Measurements from ENCODE around the gene SV2A.

The SV2A gene

GRCh38 chr1:149917571-149918144, at the start of gene SV2A:
Gene SV2A, minus strand, starts transcription at chr1:149917844. Its CDS starts 4,004 bp downstream, at chr1:149913840.
- TF ChIP-seq SNAI2 (CRISPR knock-in tag; IDR thresholded peaks at IDR 0.05), result no peak
- no peak for TF ChIP-seq TOX (CRISPR knock-in tag; IDR thresholded peaks at IDR 0.05; ENCODE audit: borderline replicate concordance)
- TF ChIP-seq TCF4 (CRISPR knock-in tag; IDR thresholded peaks at IDR 0.05; ENCODE audit: borderline replicate concordance), result no peak
- TF ChIP-seq CSRNP3 (CRISPR knock-in tag; IDR thresholded peaks at IDR 0.05), result no peak
- no peak for TF ChIP-seq PATZ1 (CRISPR knock-in tag; IDR thresholded peaks at IDR 0.05; ENCODE audit: borderline replicate concordance)
- TF ChIP-seq PPARA (CRISPR knock-in tag; IDR thresholded peaks at IDR 0.05; ENCODE audit: borderline replicate concordance), result no peak
- TF ChIP-seq ESRRG (CRISPR knock-in tag; IDR thresholded peaks at IDR 0.05), result no peak
- no peak for TF ChIP-seq OSR1 (CRISPR knock-in tag; IDR thresholded peaks at IDR 0.05)
- TF ChIP-seq ZFP3 (CRISPR knock-in tag; IDR thresholded peaks at IDR 0.05), result no peak
- TF ChIP-seq ISL1 (CRISPR knock-in tag; IDR thresholded peaks at IDR 0.05), result no peak
- TF ChIP-seq ZFP30 (CRISPR knock-in tag; IDR thresholded peaks at IDR 0.05), result no peak
- no peak for TF ChIP-seq ZNF8 (CRISPR knock-in tag; IDR thresholded peaks at IDR 0.05)
- no peak for TF ChIP-seq RARB (CRISPR knock-in tag; IDR thresholded peaks at IDR 0.05)
- no peak for TF ChIP-seq BACH2 (CRISPR knock-in tag; IDR thresholded peaks at IDR 0.05; ENCODE audit: borderline replicate concordance)
- no peak for TF ChIP-seq CREB5 (CRISPR knock-in tag; IDR thresholded peaks at IDR 0.05; ENCODE audit: low read depth)
- TF ChIP-seq ARNTL (CRISPR knock-in tag; IDR thresholded peaks at IDR 0.05; ENCODE audit: borderline replicate concordance, low read depth), result no peak
- TF ChIP-seq GLIS3 (CRISPR knock-in tag; IDR thresholded peaks at IDR 0.05), result no peak
- no peak for TF ChIP-seq ZNF70 (CRISPR knock-in tag; IDR thresholded peaks at IDR 0.05)
- no peak for TF ChIP-seq CSDC2 (CRISPR knock-in tag; IDR thresholded peaks at IDR 0.05)
- TF ChIP-seq POU6F1 (CRISPR knock-in tag; IDR thresholded peaks at IDR 0.05; ENCODE audit: borderline replicate concordance, low read depth), result no peak

GRCh38 chr1:149967041-149967440, 49.4 kb upstream of the SV2A start:
- no peak for ATAC-seq
- TF ChIP-seq CSDC2 (CRISPR knock-in tag; IDR thresholded peaks at IDR 0.05) (no peak), ZFP30 (CRISPR knock-in tag; IDR thresholded peaks at IDR 0.05) (no peak), ZC3H10 (CRISPR knock-in tag; IDR thresholded peaks at IDR 0.05) (no peak), PPARA (CRISPR knock-in tag; IDR thresholded peaks at IDR 0.05; ENCODE audit: borderline replicate concordance) (no peak), CSRNP3 (CRISPR knock-in tag; IDR thresholded peaks at IDR 0.05) (no peak), TOX (CRISPR knock-in tag; IDR thresholded peaks at IDR 0.05; ENCODE audit: borderline replicate concordance) (no peak), ZNF70 (CRISPR knock-in tag; IDR thresholded peaks at IDR 0.05) (no peak), PATZ1 (CRISPR knock-in tag; IDR thresholded peaks at IDR 0.05; ENCODE audit: borderline replicate concordance) (no peak), ISL1 (CRISPR knock-in tag; IDR thresholded peaks at IDR 0.05) (no peak), TCF4 (CRISPR knock-in tag; IDR thresholded peaks at IDR 0.05; ENCODE audit: borderline replicate concordance) (no peak), ZNF565 (CRISPR knock-in tag; conservative IDR thresholded peaks at IDR 0.05; ENCODE audit: low read depth) (no peak), SNAI2 (CRISPR knock-in tag; IDR thresholded peaks at IDR 0.05) (no peak), RARB (CRISPR knock-in tag; IDR thresholded peaks at IDR 0.05) (no peak)

More at GRCh38 chr1:149917571-149918144, at the start of gene SV2A:
- peak; percentile 91 for ATAC-seq
